Measurements from ENCODE around the gene S1PR3.

- TF ChIP-seq POLR2A (IDR thresholded peaks at IDR 0.05; ENCODE audit: low read depth, low read length) (no peak), SPI1 (IDR thresholded peaks at IDR 0.05; ENCODE audit: low read depth, low read length) (no peak), TAF1 (IDR thresholded peaks at IDR 0.05; ENCODE audit: low read depth, low read length) (no peak), POLR2AphosphoS5 (IDR thresholded peaks at IDR 0.05; ENCODE audit: low read depth, low read length) (no peak), POU2F2 (IDR thresholded peaks at IDR 0.05; ENCODE audit: low read depth, low read length) (no peak), PAX5 (IDR thresholded peaks at IDR 0.05; ENCODE audit: insufficient read depth, low read length, severe bottlenecking) (no peak)
These were observed 7.2 kb downstream of the S1PR3 start for GRCh38 chr9:88998503-88998902.
